Cerebellar nuclear complex (tissue), 1 donor: ENCODE measurements around the gene PIGV.
"Not testable (repeated sequence)": the region's sequence is repeated elsewhere in the genome, so short reads cannot be mapped to it uniquely, and the experiment has no call there.

Source experiments
- DNase-seq, 2 experiments: peaks; one replicate each; lab custom pipeline; 2025; lab: John Stamatoyannopoulos, UW

Gene PIGV

DNA sequence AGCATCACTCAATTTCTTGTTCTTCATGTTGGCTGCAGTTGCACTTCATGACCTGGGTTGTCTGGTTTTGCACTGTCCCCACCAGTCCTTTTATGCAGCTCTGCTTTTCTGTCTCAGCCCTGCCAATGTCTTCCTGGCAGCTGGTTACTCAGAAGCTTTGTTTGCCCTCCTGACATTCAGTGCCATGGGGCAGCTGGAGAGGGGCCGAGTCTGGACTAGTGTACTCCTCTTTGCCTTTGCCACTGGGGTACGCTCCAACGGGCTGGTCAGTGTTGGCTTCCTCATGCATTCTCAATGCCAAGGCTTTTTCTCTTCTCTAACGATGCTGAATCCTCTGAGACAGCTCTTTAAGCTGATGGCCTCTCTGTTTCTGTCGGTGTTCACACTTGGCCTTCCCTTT lies 6.6 kb downstream of the PIGV start:
- no peak for DNase-seq

DNA sequence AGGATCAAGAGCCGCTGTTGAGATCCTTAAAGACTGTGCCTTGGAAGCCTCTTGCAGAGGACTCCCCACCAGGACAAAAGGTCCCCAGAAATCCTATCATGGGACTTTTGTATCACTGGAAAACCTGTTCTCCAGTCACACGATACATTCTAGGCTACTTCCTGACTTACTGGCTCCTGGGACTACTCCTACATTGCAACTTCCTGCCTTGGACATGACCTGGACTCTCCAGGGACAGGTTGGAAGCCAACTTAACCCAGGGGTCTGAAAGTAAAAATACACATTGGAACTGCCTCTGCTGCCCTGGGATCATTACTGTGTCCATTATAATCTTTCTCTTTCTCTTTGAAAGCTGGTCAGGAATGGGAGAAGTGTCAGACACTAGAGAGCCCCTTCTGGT lies 9.9 kb downstream of the PIGV start:
- no peak for DNase-seq

GRCh38 chr1:26799479-26800142 lies 11.9 kb downstream of the PIGV start:
- DNase-seq: peak; percentile 72 to 95

DNA sequence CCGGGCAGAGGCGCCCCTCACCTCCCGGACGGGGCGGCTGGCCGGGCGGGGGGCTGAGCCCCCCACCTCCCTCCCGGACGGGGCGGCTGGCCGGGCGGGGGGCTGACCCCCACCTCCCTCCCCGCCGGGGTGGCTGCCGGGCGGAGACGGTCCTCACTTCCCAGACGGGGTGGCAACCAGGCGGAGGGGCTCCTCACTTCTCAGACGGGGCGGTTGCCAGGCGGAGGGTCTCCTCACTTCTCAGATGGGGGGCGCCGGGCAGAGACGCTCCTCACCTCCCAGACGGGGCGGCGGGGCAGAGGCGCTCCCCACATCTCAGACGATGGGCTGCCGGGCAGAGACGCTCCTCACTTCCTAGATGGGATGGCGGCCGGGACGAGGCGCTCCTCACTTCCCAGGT lies 16.2 kb downstream of the PIGV start:
- DNase-seq: not testable (repeated sequence)

DNA sequence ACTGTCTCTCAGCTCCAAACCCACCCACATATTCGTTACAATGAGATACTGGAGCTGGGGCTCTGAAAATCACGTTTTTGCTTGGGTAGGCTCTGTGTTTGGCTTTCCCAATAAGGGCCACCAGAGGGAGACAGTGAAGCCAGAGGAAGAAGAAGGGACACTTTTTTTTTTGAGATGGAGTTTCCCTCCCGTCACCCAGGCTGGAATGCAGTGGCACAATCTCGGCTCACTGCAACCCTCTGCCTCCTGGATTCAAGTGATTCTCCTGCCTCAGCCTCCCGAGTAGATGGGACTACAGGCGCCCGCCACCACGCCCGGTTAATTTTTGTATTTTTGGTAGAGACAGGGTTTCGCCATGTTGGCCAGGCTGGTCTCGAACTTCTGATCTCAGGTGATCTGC lies 22.4 kb downstream of the PIGV start:
- peak in 1 of 2 experiments; percentile 10 for DNase-seq

DNA sequence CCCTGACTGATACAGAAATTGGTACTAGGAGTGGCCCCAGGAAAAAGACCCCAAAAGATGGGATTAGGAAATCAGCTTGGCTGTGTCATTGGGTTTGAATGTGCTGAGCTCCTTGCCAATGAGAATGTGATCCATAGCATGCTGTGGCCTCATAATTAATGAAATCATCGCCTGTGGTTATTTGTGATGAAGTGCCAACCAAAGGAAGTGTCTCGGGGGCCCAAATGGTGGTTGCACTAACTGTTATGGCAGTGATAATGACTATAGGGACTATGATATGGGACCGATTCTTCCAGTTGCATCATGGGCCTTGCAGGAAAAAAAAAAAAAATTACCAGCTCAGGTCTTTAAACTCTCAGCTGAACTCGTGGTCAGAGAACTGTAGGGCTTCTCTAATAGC lies 23.3 kb downstream of the PIGV start:
- no peak for DNase-seq

DNA sequence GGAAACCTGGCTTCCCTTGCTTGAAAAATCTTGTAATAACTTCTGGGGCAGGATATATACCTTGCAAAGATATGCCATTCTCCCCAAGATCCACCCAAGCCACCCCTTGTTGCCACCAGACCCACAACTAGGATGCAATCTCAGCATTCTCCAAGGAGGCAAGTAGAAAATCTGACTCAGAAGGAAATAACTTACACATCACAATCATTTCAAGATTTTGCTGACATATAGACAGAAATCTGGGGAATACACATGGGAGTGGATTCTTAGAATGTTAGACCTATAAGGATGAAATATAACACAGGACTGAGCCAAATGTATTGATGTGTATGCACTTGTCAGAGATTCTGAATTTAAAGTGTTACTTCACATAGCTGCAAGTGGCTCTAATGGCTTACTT lies 24.0 kb downstream of the PIGV start:
- no peak for DNase-seq

- no peak for DNase-seq
Measured at GRCh38 chr1:26814377-26814776, 26.6 kb downstream of the PIGV start.

DNA sequence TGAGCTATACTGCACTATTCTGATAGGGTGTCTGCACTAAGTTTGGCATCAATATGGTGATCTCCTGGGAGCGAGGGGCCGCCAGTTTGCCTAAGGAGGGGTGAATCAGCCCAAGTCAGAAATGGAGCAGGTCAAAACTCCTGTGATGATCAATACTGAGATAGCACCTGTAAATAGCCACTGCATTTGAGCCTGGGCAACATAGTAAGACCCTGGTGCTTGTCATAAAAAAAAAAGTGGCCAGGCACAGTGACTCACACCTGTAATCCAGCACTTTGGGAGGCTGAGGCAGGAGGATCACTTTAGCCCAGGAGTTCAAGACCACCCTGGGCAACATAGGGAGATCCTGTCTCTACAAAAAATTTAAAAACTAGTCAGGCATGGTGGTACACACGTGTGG lies 27.1 kb downstream of the PIGV start:
- DNase-seq: no peak

DNA sequence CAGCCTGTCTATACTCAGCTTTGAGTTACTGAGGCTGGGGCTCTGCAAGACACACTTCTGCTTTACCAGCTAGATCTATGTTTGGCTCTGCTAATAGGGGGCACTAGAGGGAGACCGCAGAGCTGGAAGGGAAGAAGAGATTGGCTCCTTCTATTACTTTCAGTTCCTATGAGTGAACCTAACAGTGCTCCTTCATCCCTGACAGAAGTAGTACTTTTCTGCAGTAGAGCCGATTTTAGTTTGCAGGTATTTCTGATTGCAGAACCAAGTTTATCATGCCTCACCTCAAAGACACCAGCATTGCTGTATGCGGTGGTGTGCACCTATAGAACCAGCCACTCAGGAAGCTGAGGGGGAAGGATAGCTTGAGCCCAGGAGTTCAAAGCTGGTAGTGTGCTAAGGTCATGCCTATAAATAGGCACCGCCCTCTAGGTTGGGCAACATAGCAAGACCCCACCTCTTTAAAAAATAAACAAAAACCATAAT lies 33.1 kb downstream of the PIGV start:
- DNase-seq: no peak

DNA sequence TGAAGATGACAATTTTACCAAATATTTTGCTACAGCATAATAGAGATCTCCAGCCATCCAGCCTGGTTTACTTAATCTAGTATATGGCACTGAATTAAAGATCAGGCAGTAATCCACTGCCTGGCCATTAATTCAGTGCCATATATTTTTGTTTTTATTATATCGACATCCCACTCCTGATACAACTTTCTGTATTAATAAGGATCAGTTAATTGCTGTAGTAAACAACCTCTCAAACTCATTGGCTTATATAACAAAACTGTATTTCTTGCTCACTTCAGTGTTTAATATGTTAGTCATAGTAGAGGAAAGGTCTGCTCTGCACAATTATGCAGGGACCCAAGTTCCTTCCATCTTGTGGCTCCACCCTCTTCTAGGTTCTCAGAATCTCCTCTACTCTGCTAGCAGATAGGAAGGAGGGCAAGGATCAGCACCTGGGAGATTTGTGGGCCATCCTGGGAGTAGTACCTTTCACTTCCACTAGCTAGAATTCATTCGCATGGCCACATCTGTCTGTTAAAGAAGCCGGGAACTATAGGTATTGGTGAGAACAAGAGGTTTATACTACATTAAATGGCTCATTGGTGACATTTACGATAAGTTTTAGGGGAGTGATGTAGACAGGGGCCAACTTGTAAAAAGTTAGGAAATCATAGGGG lies 35.1 kb downstream of the PIGV start:
- no peak for DNase-seq

DNA sequence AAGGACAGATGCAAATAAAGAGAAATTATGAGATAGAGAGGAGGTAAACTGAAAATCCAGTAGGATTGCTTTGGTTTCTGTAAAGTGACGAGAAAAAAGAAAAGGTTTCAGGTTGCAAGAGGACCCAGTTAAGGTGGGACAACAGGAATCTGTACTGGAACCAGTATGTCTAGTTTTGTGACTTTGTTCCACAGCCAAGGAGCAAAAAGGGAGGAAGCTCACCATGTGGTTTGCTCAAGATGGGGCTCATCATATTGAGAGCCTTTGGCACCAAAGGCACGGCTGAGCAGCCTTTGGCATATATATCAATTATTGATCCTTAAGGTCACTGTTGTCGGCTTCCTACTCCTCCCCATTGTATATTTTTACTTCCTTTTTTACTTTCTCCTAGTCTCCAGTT lies 37.0 kb downstream of the PIGV start:
- no peak for DNase-seq

- no peak for DNase-seq
Measured at GRCh38 chr1:26826261-26827105, 38.7 kb downstream of the PIGV start, which contains the start of gene ZDHHC18. Gene ZDHHC18, plus strand, starts transcription at chr1:26826688. Its CDS starts 117 bp downstream, at chr1:26826805.

DNA sequence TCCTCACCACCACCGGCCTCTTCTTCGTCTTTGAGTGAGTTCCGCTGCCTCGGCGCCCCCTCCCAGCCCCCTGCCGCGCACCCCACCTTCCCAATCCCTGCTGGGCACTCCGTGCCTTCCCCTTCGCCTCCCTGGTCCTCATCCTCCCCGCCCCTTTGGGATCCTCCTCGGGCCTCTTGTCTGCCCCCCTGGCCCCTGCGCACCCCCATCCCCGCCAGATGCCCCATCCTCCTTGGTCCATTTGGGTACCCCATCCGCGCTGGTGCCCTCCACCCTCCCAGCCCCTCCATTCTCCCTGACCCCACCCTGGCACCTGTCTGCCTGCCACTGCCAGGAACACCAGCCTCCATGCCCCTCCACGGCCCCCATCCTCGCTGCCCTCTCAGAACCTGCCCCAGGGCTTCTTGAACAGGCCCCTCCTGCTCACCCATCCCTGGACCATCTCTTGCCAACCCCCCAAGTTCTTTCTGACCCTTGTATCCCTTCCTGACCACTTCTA lies 39.4 kb downstream of the PIGV start:
- DNase-seq: no peak

GRCh38 chr1:26827663-26828062 lies 39.9 kb downstream of the PIGV start:
- DNase-seq: no peak

GRCh38 chr1:26828411-26828991 lies 40.8 kb downstream of the PIGV start:
- DNase-seq: no peak

DNA sequence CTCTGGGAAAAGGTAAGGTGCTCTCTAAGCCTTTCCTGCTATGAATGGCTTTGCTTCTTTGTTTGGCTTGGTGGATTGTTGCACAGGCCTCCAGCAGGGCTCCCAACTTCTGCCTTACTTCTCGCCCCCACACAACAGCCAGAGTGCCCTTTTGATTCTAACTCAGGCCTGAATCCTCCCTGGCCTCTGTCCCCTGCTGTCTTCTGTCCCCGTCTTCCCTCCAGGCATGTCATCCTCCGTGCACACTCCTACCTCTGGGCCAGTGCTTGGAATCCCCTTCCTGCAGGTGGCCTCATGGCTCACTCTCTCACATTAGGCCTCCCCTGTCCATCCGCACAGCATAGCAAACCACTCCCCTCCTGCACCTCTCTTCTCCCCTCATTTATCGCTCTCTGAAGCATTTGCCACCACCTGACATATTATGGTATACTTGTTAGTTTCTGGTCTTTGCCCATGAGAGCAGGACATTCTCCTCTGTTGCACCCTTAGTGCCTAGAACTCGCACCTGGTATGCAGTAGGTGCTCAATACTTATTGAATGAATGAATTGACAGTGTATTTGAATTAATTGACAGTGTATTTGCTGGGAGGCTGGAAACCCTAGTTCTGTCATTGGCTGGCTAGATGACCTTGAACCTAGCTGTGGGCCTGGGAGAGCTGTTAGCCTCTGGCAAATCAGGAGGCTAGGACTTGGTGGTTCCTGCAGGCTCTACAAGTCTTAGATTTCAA lies 41.6 kb downstream of the PIGV start:
- DNase-seq: no peak

GRCh38 chr1:26831059-26831458 lies 43.3 kb downstream of the PIGV start:
- DNase-seq: no peak

DNA sequence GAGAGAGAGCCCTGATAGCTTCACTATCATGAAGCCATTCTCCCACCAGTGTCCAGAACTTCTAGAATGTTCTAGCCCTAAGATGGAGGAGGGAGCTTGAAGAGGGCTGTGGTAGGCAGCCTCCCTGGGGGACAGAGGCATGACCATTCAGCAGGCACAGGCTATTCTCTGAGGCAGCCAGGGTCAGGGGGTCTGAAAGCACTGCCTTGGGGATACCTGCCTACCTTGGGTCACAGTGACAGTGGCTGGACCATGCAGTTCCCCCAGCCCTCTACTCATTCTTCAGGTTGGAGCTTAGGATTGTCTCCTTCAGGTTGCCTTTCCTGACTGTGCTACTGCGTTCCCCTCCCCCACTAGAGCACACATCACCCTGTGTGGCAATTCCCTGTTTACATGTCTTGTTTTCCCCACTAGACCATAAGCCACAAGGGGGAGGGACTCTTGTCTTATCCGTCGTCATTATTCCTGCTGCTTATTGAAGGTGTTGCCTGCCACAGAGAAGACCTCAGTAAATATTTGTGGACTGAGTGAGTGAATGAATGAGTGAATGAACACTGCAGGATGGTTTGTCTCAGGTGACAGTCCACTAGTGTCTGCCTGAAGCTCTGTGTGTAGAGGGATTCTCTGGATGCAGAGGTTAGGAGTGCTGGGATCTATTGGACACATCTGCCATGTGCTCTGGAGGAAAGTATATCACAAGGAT lies 43.9 kb downstream of the PIGV start:
- DNase-seq: no peak

- no peak for DNase-seq
Measured at GRCh38 chr1:26832249-26832960, 44.7 kb downstream of the PIGV start.
